NCI-H226 (cell line): ENCODE measurements around the gene TOMM20L.
"Not testable (repeated sequence)": the region's sequence is repeated elsewhere in the genome, so short reads cannot be mapped to it uniquely, and the experiment has no call there.

Experiments used
- DNase-seq: peaks from one replicate; pipeline ENCODE4 v3.0.0-alpha.2; 2015

TOMM20L gene

GRCh38 chr14:58395812-58396788 lies at the start of gene TOMM20L:
TOMM20L (plus strand) TSS chr14:58395930; CDS start chr14:58395958, 28 bp downstream.
- peak; percentile 44 for DNase-seq

- DNase-seq = no peak
Measured at GRCh38 chr14:58353516-58354299, 42.0 kb upstream of the TOMM20L start.

GRCh38 chr14:58354808-58355207 lies 40.9 kb upstream of the TOMM20L start:
- DNase-seq = no peak

- DNase-seq = no peak
Measured at GRCh38 chr14:58356268-58356667, 39.5 kb upstream of the TOMM20L start.

GRCh38 chr14:58362272-58362671 lies 33.5 kb upstream of the TOMM20L start:
- DNase-seq = not testable (repeated sequence)

GRCh38 chr14:58362798-58363412 lies 32.8 kb upstream of the TOMM20L start:
- peak; percentile 15 for DNase-seq

- no peak for DNase-seq
Measured at GRCh38 chr14:58364316-58364715, 31.4 kb upstream of the TOMM20L start.

- no peak for DNase-seq
Measured at GRCh38 chr14:58367296-58367695, 28.4 kb upstream of the TOMM20L start.

GRCh38 chr14:58368956-58369355 lies 26.8 kb upstream of the TOMM20L start:
- DNase-seq = no peak

- no peak for DNase-seq
Measured at GRCh38 chr14:58376791-58377190, 18.9 kb upstream of the TOMM20L start.

GRCh38 chr14:58390830-58391229 lies 4.9 kb upstream of the TOMM20L start:
- no peak for DNase-seq

GRCh38 chr14:58395562-58395811 lies 243 bp upstream of the TOMM20L start:
- DNase-seq = no peak

GRCh38 chr14:58397156-58397555 lies 1.4 kb downstream of the TOMM20L start:
- no peak for DNase-seq

GRCh38 chr14:58398495-58398894 lies 2.8 kb downstream of the TOMM20L start:
- DNase-seq = no peak

GRCh38 chr14:58398895-58399294 lies 3.2 kb downstream of the TOMM20L start:
- no peak for DNase-seq

GRCh38 chr14:58401587-58401986 lies 5.9 kb downstream of the TOMM20L start:
- DNase-seq = no peak

GRCh38 chr14:58408681-58409215 lies 13.0 kb downstream of the TOMM20L start:
- DNase-seq = no peak

GRCh38 chr14:58414845-58415244 lies 19.1 kb downstream of the TOMM20L start:
- peak; percentile 57 for DNase-seq

GRCh38 chr14:58415636-58416547 lies 20.2 kb downstream of the TOMM20L start:
- DNase-seq = no peak

GRCh38 chr14:58416934-58417333 lies 21.2 kb downstream of the TOMM20L start:
- not testable (repeated sequence) for DNase-seq

- peak; percentile 48 for DNase-seq
Measured at GRCh38 chr14:58426670-58427280, 31.0 kb downstream of the TOMM20L start.
